GM23248 (cell line): Measurements from ENCODE around the gene ACTN2.

Experiments used
- EZH2 ChIP-seq: fragments of 200-600 bp; sonication (generic); IDR thresholded peaks from 2 replicates; pipeline ENCODE4 v1.6.1; 2018; ENCODE audit warnings: antibody characterized with exemption, mild to moderate bottlenecking; ENCODE audit not compliant: insufficient read depth, poor library complexity, severe bottlenecking
- EZH2phosphoT487 ChIP-seq: fragments of 200-600 bp; sonication (generic); IDR thresholded peaks from 2 replicates; pipeline ENCODE4 v1.6.1; 2018; ENCODE audit warnings: antibody characterized with exemption, moderate library complexity, mild to moderate bottlenecking, low read depth; ENCODE audit not compliant: insufficient read depth

DNA sequence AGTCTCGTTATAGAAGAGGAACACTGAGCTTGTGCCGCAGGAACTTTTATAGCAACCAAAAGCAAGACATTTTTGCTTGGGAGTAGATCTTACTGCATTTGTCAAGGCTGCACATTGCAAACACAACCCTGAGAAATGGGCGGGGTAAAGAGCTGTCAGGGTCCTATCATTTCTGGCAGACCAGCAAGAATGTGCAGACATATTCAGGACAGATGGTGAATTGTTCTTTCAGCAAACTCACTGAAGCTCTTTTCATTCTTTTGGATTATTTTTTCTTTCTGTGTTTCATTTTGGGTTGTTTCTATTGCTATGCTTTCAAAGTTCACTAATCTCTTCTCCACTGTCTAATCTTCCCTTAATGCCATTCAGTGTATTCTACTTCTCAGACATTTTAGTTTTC lies 5.1 kb upstream of the ACTN2 start:
- TF ChIP-seq EZH2 (no peak), EZH2phosphoT487 (no peak)
